Tibial nerve (tissue), 4 donors: ENCODE measurements around the gene MCUR1. TPM values are rescaled to one million over a fixed set of nuclear protein-coding genes. Genes with fewer than 3 reads are reported as not detected.

Experiments
- DNase-seq, 2 donors: peaks; one replicate each; pipeline ENCODE4 v3.0.0-alpha.2; 2019; ENCODE audit warnings: low spot score in 2 of 2
- H3K27ac ChIP-seq, 4 donors: fragments of 200-600 bp; sonication (generic) in 3 of 4; one replicate each; pipeline ENCODE4 v1.5.1; 2017 to 2019; ENCODE audit warnings: mild to moderate bottlenecking in 1 of 4
- H3K27me3 ChIP-seq, 2 donors: fragments of 200-600 bp; sonication (generic) in 1 of 2; one replicate each; pipeline versions ENCODE4 v1.5.1 to v1.6.0; 2017 to 2019
- H3K36me3 ChIP-seq, 3 donors: fragments of 200-600 bp; sonication (generic); one replicate each; pipeline ENCODE4 v1.5.1; 2018 to 2019
- H3K4me1 ChIP-seq, 4 donors: fragments of 200-600 bp; sonication (generic) in 3 of 4; one replicate each; pipeline ENCODE4 v1.5.1; 2017 to 2019
- H3K4me3 ChIP-seq, 4 donors: fragments of 200-600 bp; sonication (generic) in 3 of 4; one replicate each; pipeline ENCODE4 v1.5.1; 2017 to 2019; ENCODE audit warnings: mild to moderate bottlenecking in 1 of 4, moderate library complexity in 1 of 4
- H3K9me3 ChIP-seq, 4 donors: fragments of 200-600 bp; sonication (generic) in 3 of 4; one replicate each; pipeline ENCODE4 v1.5.1; 2017 to 2019
- CTCF ChIP-seq, 5 experiments: fragments of 200-600 bp in 3 of 5; fragments of 450-650 bp in 2 of 5; sonication (generic) in 3 of 5; IDR thresholded peaks; one replicate each; pipeline ENCODE4 v1.5.1; 2016 to 2019; ENCODE audit warnings: antibody characterized with exemption in 5 of 5, mild to moderate bottlenecking in 3 of 5, moderate library complexity in 2 of 5
- EP300 ChIP-seq, 2 donors: sonication (generic); formaldehyde crosslinking; IDR thresholded peaks; one replicate each; pipeline ENCODE4 v1.6.1; 2017; ENCODE audit warnings: antibody characterized with exemption in 2 of 2, mild to moderate bottlenecking in 1 of 2
- POLR2A ChIP-seq, 2 donors: fragments of 450-650 bp; IDR thresholded peaks; one replicate each; pipeline ENCODE4 v1.6.1; 2017; ENCODE audit warnings: antibody characterized with exemption in 2 of 2, mild to moderate bottlenecking in 2 of 2, moderate library complexity in 2 of 2
- WGBS, 2 donors: methylation state at CpG; one replicate each; pipeline ENCODE4 v1.1.5; 2018; 5-methylcytosine and 5-hydroxymethylcytosine counted together
- total RNA-seq, 4 donors: library from RNA; depleted of rRNA; stranded (reverse); fragments of >200 nt; gene quantifications; one replicate each; pipeline ENCODE4 v1.1.0, GENCODE V29; 2016

The MCUR1 gene
- total RNA-seq, 4 donors from 2014 or later = 7.9 to 23.7 (median 9.9) TPM

GRCh38 chr6:13847326-13848050 is 33.1 kb upstream of the MCUR1 start:
- DNase-seq = no peak
- peaks cover 0 to 8% (median 0%) of the 10 kb centered on the region in 4 donors for H3K4me1 ChIP-seq
- TF ChIP-seq POLR2A (IDR thresholded peaks at IDR 0.05) (no peak), EP300 (IDR thresholded peaks at IDR 0.05) (no peak), CTCF (IDR thresholded peaks at IDR 0.05) (no peak)
- H3K27ac ChIP-seq = no peak overlapping the region
- 67 to 70% methylated on average over 11 of the region's 11 CpGs for WGBS, 2 donors
- H3K9me3 ChIP-seq = no peaks in the 10 kb centered on the region
- no peaks in the 10 kb centered on the region for H3K36me3 ChIP-seq
- no peaks in the 10 kb centered on the region for H3K27me3 ChIP-seq
- no peak overlapping the region for H3K4me3 ChIP-seq

- WGBS, 2 donors = 66 to 70% methylated on average over 13 of the region's 13 CpGs
- Histone ChIP-seq H3K4me3 (no peak overlapping the region), H3K4me1 (peaks cover 0 to 8% (median 0%) of the 10 kb centered on the region in 4 donors), H3K9me3 (no peaks in the 10 kb centered on the region), H3K27me3 (no peaks in the 10 kb centered on the region), H3K27ac (no peak overlapping the region), H3K36me3 (no peaks in the 10 kb centered on the region)
- no peak for DNase-seq
- no peak for TF ChIP-seq POLR2A (IDR thresholded peaks at IDR 0.05)
These were observed 32.5 kb upstream of the MCUR1 start for GRCh38 chr6:13846841-13847240.

GRCh38 chr6:13841936-13842335 is 27.6 kb upstream of the MCUR1 start:
- DNase-seq = no peak
- TF ChIP-seq POLR2A (IDR thresholded peaks at IDR 0.05) (no peak), EP300 (IDR thresholded peaks at IDR 0.05) (no peak), CTCF (IDR thresholded peaks at IDR 0.05) (no peak)
- Histone ChIP-seq H3K4me3 (no peak overlapping the region), H3K36me3 (no peaks in the 10 kb centered on the region), H3K9me3 (no peaks in the 10 kb centered on the region), H3K27ac (no peak overlapping the region), H3K27me3 (no peaks in the 10 kb centered on the region), H3K4me1 (no peaks in the 10 kb centered on the region)
- 80 to 84% methylated on average over 5 of the region's 5 CpGs for WGBS, 2 donors

- Histone ChIP-seq H3K4me3 (no peak overlapping the region), H3K4me1 (no peaks in the 10 kb centered on the region), H3K27ac (no peak overlapping the region), H3K27me3 (no peaks in the 10 kb centered on the region), H3K36me3 (no peaks in the 10 kb centered on the region), H3K9me3 (no peaks in the 10 kb centered on the region)
- DNase-seq = no peak
- TF ChIP-seq EP300 (IDR thresholded peaks at IDR 0.05) (no peak), POLR2A (IDR thresholded peaks at IDR 0.05) (no peak), CTCF (IDR thresholded peaks at IDR 0.05) (no peak)
- 63 to 77% methylated on average over 3 of the region's 3 CpGs for WGBS, 2 donors
These were observed 24.3 kb upstream of the MCUR1 start for GRCh38 chr6:13838616-13839015.

- Histone ChIP-seq H3K36me3 (no peaks in the 10 kb centered on the region), H3K27ac (no peak overlapping the region), H3K9me3 (no peaks in the 10 kb centered on the region), H3K4me3 (no peak overlapping the region), H3K4me1 (no peaks in the 10 kb centered on the region), H3K27me3 (no peaks in the 10 kb centered on the region)
- WGBS, 2 donors = 83 to 87% methylated on average over 5 of the region's 5 CpGs
- no peak for TF ChIP-seq CTCF (IDR thresholded peaks at IDR 0.05)
- no peak for TF ChIP-seq POLR2A (IDR thresholded peaks at IDR 0.05)
- TF ChIP-seq EP300 (IDR thresholded peaks at IDR 0.05) = no peak
- no peak for DNase-seq
These were observed 21.8 kb upstream of the MCUR1 start for GRCh38 chr6:13836170-13836569.
